Measurements from ENCODE around the gene RNF145.
"Not testable (repeated sequence)": the region's sequence is repeated elsewhere in the genome, so short reads cannot be mapped to it uniquely, and the experiment has no call there.

DNA sequence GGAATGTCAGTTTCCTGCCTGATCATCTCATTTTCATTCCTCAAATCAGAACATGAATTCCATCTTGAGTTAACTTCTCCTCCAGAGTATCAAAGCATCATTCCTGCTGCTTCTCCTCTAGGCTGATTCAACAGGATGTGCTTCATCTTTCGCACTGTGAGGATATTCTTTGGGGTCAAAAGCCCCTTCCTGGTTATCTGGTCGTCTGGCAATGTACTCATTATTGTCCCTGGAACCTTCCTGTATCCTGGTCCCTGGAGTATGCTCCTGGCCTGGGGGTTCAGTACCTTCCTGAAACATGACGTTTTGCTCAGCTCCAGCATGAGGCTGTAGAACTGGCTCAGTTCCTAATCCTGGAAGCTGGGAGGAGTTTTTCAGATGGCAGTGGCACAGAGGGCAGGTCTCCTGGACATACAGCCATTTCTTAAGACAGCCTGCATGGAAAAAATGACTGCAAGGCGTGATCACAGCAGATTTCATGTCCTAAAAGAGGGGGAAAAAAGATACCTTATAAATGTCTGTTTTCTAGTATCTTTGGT, 50.7 kb downstream of the RNF145 start:
- TF ChIP-seq POLR2A (IDR thresholded peaks at IDR 0.05; ENCODE audit: low read length); GATA1 (IDR thresholded peaks at IDR 0.05; ENCODE audit: low read depth, low read length): not testable (repeated sequence)
